Smooth muscle cell (in vitro differentiated cells): Measurements from ENCODE around the gene WBP2NL. TPM values are rescaled to one million over a fixed set of nuclear protein-coding genes. Genes with fewer than 3 reads are reported as not detected.
"Not testable (repeated sequence)": the region's sequence is repeated elsewhere in the genome, so short reads cannot be mapped to it uniquely, and the experiment has no call there.

ENCODE experiments used
- DNase-seq: peaks from one replicate; lab custom pipeline; 2025; ENCODE audit not compliant: unreplicated experiment; lab: John Stamatoyannopoulos, UW
- H2AFZ ChIP-seq: fragments of 200-600 bp; sonication (generic); 2 replicates; pipeline ENCODE4 v1.6.0; 2016; ENCODE audit warnings: antibody characterized with exemption, low read depth, mild to moderate bottlenecking
- H3F3A ChIP-seq: fragments of 200-600 bp; sonication (generic); 2 replicates; pipeline ENCODE4 v1.6.0; 2017; ENCODE audit warnings: antibody characterized with exemption, low read depth
- H3K27ac ChIP-seq: fragments of 200-600 bp; sonication (generic); 2 replicates; pipeline ENCODE4 v1.5.1; 2016; ENCODE audit warnings: low read depth, mild to moderate bottlenecking
- H3K27me3 ChIP-seq: fragments of 200-600 bp; sonication (generic); 2 replicates; pipeline ENCODE4 v1.6.1; 2016; ENCODE audit warnings: low read depth, mild to moderate bottlenecking
- H3K36me3 ChIP-seq: fragments of 200-600 bp; sonication (generic); 2 replicates; pipeline ENCODE4 v1.5.1; 2016; ENCODE audit warnings: low read depth
- H3K4me1 ChIP-seq: fragments of 200-600 bp; sonication (generic); 2 replicates; pipeline ENCODE4 v1.5.1; 2016; ENCODE audit warnings: low read depth
- H3K4me2 ChIP-seq: fragments of 200-600 bp; sonication (generic); 2 replicates; pipeline ENCODE4 v1.6.0; 2016; ENCODE audit warnings: mild to moderate bottlenecking
- H3K4me3 ChIP-seq: fragments of 200-600 bp; sonication (generic); 2 replicates; pipeline ENCODE4 v1.5.1; 2016; ENCODE audit warnings: mild to moderate bottlenecking
- H3K79me2 ChIP-seq: fragments of 200-600 bp; sonication (generic); 2 replicates; pipeline ENCODE4 v1.6.0; 2016; ENCODE audit warnings: low read depth, mild to moderate bottlenecking
- H3K9ac ChIP-seq: fragments of 200-600 bp; sonication (generic); 2 replicates; pipeline ENCODE4 v1.6.0; 2016; ENCODE audit warnings: low read depth
- H3K9me3 ChIP-seq: fragments of 200-600 bp; sonication (generic); replicated peaks from 2 replicates; pipeline ENCODE4 v1.5.1; 2016; ENCODE audit warnings: low read depth
- H4K20me1 ChIP-seq: fragments of 200-600 bp; sonication (generic); 2 replicates; pipeline ENCODE4 v1.6.0; 2016; ENCODE audit warnings: low read depth
- CTCF ChIP-seq: fragments of 200-600 bp; sonication (generic); IDR thresholded peaks from 2 replicates; pipeline ENCODE4 v1.5.1; 2017; ENCODE audit warnings: borderline replicate concordance, mild to moderate bottlenecking, antibody characterized with exemption; ENCODE audit not compliant: insufficient read depth, poor library complexity, severe bottlenecking
- WGBS: methylation state at CpG from one replicate; pipeline ENCODE4 v1.1.7; 2016; ENCODE audit warnings: low lambda C conversion rate; 5-methylcytosine and 5-hydroxymethylcytosine counted together
- polyA plus RNA-seq: library from polyadenylated mRNA; unstranded; fragments of >200 nt; fragmentation: Nextera tagmentation; extraction: Ambion mirVana; gene quantifications from 2 replicates; pipeline ENCODE4 v1.2.1, GENCODE V29; 2016
- total RNA-seq: library from RNA; depleted of rRNA; stranded (reverse); fragments of >200 nt; gene quantifications from 2 replicates; pipeline ENCODE4 v1.2.3, GENCODE V29; 2014

The WBP2NL gene
- total RNA-seq (not detected in 2 replicates), polyA plus RNA-seq (0.10 and 0.26 TPM in 2 replicates)

GRCh38 chr22:41998361-41999261 is at the start of gene WBP2NL:
Gene WBP2NL, plus strand, starts transcription at chr22:41998788. Its CDS starts 31 bp downstream, at chr22:41998819.
- Histone ChIP-seq H3K27ac (no peak within 1 kb of the TSS), H4K20me1 (no peaks in the 10 kb centered on the region), H3F3A (no peaks in the 10 kb centered on the region), H3K4me2 (no peak within 1 kb of the TSS), H3K9ac (no peak within 1 kb of the TSS), H3K79me2 (no peaks in the 10 kb centered on the region), H3K36me3 (no peaks in the 10 kb centered on the region), H3K27me3 (no peaks in the 10 kb centered on the region), H2AFZ (no peak within 1 kb of the TSS), H3K4me1 (no peaks in the 10 kb centered on the region), H3K9me3 (no peaks in the 10 kb centered on the region), H3K4me3 (no peak within 1 kb of the TSS)
- no peak for TF ChIP-seq CTCF
- WGBS, result 97% methylated on average over 50 of the region's 71 CpGs
- DNase-seq, result no peak

DNA sequence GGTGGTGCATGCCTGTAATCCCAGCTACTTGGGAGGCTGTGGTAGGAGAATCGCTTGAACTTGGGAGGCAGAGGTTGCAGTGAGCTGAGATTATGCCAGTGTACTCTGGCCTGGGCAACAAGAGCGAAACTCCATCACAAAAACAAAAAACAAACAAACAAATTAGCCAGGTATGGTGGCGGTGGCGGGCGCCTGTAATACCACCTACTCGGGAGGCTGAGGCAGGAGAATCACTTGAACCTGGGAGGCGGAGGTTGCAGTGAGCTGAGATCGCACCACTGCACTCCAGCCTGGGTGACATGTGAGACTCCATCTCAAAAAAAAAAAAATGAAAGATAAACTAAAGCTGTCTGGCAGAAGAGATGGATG is 49.7 kb upstream of the WBP2NL start:
- not testable (repeated sequence) for H2AFZ ChIP-seq, H3K9ac ChIP-seq, H3K36me3 ChIP-seq, H4K20me1 ChIP-seq, H3F3A ChIP-seq, H3K4me3 ChIP-seq, H3K27ac ChIP-seq, H3K79me2 ChIP-seq, H3K4me2 ChIP-seq, H3K9me3 ChIP-seq, DNase-seq, H3K27me3 ChIP-seq
- 93% methylated on average over 8 of the region's 8 CpGs for WGBS
- peaks cover 11% of the 10 kb centered on the region for H3K4me1 ChIP-seq

DNA sequence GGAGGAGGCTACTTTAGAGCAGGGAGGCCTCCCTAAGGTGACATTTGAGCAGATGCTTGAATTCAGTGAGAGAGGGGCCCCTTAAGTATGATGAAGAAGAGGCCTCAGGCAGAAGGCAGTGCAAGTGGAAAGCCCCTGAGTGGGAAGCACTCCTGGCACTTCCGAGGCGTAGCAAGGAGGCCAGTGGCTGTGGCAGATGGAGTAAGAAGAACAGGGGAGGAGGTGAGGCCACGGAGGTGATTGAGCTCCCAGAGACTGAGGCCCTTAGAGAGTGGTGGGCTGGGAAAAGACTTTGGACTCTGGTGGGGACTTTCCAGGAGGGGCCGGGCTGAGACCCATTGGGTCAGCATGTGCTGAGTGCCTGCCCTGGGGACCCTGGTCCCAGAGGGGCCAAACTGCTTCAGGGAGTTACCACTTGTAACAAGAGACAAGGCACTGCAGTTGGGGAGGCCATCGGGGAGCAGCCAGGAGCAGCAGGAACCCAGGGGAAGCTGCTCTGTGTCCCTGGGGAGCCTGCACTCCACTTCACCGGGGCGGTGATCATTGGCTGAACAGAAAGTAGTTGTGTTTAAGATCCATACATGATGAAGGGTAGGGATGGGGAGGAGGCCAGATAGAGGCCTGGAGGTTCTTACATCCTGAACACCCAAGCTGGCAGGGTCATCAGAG is 49.2 kb upstream of the WBP2NL start:
- TF ChIP-seq CTCF, result no peak
- Histone ChIP-seq H3F3A (no peaks in the 10 kb centered on the region), H3K4me2 (no peak overlapping the region), H3K9ac (no peak overlapping the region), H4K20me1 (no peaks in the 10 kb centered on the region), H3K9me3 (no peaks in the 10 kb centered on the region), H3K27ac (no peak overlapping the region), H3K27me3 (no peaks in the 10 kb centered on the region), H3K4me1 (peaks cover 11% of the 10 kb centered on the region), H3K79me2 (no peaks in the 10 kb centered on the region), H2AFZ (no peak overlapping the region), H3K36me3 (no peaks in the 10 kb centered on the region), H3K4me3 (no peak overlapping the region)
- WGBS, result 94% methylated on average over 7 of the region's 7 CpGs
- no peak for DNase-seq

DNA sequence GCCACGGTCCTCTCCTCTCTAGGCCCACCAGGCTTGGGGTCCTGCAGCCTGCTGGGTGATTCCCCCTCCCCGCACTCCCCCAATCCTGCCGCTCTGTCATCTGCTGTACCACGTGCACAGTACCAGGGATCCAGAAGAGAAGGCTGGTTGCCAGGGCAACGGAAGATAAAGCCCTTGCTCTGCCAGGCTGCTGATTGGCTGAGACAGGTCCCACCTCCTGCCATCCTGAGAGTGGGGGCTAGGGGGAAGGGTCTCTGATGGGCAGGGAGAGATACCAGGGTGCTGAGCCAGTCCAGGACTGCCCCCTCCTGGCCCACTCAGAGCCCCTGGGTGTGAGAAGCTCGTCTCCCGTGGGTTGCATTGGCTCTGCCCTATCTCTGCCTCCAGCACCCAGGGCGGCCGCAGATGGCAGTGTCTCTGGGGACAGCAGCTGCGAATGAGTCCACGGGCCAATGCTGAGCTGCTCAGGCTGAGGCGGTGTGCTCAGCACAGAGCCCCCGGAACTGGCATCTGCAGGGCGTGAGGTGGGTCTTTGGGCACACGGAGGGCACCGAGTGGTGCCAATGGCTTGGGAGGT is 46.6 kb upstream of the WBP2NL start, which contains the start of gene SMIM45:
Gene SMIM45, plus strand, starts transcription at position 253 of the 577 bp plus-strand sequence.
- no peak for DNase-seq
- Histone ChIP-seq H3K27me3 (no peaks in the 10 kb centered on the region), H2AFZ (no peak within 1 kb of the TSS), H3K9me3 (no peaks in the 10 kb centered on the region), H3K36me3 (no peaks in the 10 kb centered on the region), H3F3A (no peaks in the 10 kb centered on the region), H3K4me1 (peaks cover 11% of the 10 kb centered on the region), H3K27ac (no peak within 1 kb of the TSS), H3K4me3 (no peak within 1 kb of the TSS), H3K79me2 (no peaks in the 10 kb centered on the region), H4K20me1 (no peaks in the 10 kb centered on the region), H3K4me2 (no peak within 1 kb of the TSS), H3K9ac (no peak within 1 kb of the TSS)
- TF ChIP-seq CTCF, result no peak
- 77% methylated on average over 16 of the region's 16 CpGs for WGBS
